ENCODE data around the gene RBBP5.

Gene RBBP5

DNA sequence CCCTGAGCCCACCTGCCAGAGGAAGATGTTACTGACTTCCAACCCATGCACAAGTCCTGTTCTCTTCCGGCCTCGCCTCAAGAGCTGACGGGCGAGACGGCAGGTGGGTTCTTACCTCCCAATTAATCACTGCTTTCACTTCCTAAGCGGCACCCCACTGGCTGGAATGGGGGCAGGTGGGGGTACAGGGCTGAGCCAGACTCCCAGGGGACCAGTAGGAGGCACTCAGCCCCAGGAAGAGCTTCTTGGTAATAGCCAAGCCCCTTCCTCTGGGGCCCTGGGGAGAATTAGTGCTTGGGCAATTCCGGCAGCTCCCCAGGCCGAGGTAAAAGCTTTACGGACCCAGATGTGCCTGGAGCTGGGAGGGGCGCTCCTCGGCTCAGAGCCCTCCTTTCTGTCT is 69.1 kb downstream of the RBBP5 start:
- TF ChIP-seq ZFX (IDR thresholded peaks at IDR 0.05; ENCODE audit: borderline replicate concordance): no peak
- TF ChIP-seq, protein P1, sequence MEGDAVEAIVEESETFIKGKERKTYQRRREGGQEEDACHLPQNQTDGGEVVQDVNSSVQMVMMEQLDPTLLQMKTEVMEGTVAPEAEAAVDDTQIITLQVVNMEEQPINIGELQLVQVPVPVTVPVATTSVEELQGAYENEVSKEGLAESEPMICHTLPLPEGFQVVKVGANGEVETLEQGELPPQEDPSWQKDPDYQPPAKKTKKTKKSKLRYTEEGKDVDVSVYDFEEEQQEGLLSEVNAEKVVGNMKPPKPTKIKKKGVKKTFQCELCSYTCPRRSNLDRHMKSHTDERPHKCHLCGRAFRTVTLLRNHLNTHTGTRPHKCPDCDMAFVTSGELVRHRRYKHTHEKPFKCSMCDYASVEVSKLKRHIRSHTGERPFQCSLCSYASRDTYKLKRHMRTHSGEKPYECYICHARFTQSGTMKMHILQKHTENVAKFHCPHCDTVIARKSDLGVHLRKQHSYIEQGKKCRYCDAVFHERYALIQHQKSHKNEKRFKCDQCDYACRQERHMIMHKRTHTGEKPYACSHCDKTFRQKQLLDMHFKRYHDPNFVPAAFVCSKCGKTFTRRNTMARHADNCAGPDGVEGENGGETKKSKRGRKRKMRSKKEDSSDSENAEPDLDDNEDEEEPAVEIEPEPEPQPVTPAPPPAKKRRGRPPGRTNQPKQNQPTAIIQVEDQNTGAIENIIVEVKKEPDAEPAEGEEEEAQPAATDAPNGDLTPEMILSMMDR (IDR thresholded peaks at IDR 0.05): no peak
- no peak overlapping the region for H3K27ac ChIP-seq

DNA sequence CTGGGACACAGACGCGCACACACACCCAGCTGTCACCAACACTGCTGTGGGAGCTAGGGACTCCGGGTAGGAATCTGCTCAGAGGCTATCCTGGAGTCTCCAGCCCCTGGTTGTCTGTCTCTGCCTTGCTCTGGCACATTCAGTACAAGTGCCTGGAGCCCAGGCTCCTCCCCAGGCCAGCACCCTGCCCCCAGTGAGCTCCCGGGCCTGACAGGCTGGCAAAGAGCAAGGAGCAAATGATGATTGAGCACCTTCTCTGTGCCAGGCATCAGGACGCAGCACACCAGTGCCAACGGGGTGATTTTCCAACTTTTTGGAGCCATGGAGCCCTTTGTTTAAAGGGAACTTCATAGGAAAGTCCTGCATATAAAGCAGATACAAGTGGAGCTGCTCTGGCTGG is 72.3 kb downstream of the RBBP5 start:
- no peak overlapping the region for H3K27ac ChIP-seq
- TF ChIP-seq ZFX (IDR thresholded peaks at IDR 0.05; ENCODE audit: borderline replicate concordance): no peak
- TF ChIP-seq, protein P1 (IDR thresholded peaks at IDR 0.05): no peak

DNA sequence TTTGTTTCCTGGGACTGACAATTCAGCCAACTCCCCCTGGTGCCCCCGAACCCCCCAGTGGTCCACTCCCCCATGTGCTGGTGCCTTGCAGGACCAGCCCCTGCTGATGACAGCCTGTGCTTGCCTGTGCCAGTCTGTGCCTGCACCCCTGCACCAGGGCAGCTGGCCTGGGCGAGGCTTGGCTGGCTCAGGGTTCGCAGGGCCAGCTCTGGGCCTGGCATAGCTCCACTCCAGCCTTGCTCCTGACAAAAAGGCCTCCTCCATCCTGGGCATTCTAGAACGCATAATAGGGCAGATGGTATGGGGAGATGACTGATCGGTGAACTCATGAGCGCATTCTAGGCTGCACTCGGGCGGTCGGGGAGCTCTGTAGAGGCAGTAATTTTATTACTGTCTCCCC is 73.4 kb downstream of the RBBP5 start:
- no peak for TF ChIP-seq ZFX (IDR thresholded peaks at IDR 0.05; ENCODE audit: borderline replicate concordance)
- TF ChIP-seq, protein P1 (IDR thresholded peaks at IDR 0.05): no peak
- H3K27ac ChIP-seq: no peak overlapping the region

DNA sequence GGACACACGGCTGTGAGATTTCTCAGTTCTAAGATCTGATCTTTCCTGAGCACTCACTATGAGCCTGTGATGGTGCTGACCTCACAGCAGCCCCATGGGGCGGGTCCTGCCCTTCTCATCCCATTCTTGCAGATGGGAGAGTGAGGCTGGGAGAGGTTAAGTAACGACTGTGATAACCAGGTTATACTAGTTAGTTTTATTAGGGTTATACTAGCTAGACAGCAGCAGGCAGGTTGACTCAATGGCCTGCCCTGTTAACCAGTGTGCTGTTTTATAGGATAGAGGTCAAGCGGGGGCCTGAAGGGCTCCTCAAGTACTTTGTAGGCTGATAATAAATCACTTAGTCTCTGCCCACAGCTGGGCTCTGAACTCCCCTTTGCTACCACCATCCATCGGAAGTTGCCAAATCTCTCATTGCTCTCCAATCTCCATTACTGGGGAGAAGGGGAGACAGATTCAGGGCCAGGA is 74.0 kb downstream of the RBBP5 start:
- no peak for TF ChIP-seq ZFX (IDR thresholded peaks at IDR 0.05; ENCODE audit: borderline replicate concordance)
- TF ChIP-seq, protein P1 (IDR thresholded peaks at IDR 0.05): no peak

DNA sequence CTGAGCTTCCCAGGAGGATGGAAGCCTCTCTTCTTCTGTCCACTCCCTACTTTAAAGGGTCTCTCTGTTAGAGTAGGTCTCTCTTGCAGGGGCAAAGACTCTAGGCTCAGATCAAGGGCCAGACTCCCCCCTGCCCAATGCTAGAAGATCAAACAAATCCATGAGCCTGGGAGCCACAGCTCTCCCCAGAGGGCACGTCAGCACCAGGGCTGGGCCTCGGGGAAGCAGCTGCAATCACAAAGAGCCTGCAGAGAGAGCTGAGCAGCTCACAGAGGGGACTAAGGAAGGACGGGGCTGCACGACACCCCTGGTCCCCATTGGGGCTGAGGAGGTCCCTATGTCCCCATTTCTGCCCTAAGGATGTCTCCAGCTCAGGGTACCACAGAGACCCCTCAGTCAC is 74.9 kb downstream of the RBBP5 start:
- no peak overlapping the region for H3K27ac ChIP-seq
- TF ChIP-seq, protein P1 (IDR thresholded peaks at IDR 0.05): no peak
- TF ChIP-seq ZFX (IDR thresholded peaks at IDR 0.05; ENCODE audit: borderline replicate concordance): no peak

More for the DNA sequence above, 74.0 kb downstream of the RBBP5 start:
- no peak overlapping the region for H3K27ac ChIP-seq

DNA sequence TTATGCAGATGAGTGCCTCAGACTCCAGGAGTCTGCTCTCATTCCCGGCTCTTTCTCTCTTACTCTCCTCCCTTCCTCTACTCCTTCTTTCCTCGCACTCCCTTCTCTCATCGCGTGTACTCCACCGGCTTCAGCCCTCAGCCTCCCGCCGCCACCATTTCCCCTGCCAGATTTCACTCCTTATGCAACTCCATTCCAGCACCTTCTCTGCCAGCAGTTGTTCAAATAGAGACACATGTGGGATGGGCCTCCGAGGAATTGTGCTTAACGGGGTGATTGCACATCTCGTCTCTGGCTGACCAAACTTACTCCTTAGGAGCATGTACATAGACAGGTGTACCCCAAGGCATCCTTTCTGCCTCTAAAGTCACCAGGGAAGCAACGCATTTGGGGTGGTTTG is 76.6 kb downstream of the RBBP5 start:
- H3K27ac ChIP-seq: no peak overlapping the region
- TF ChIP-seq ZFX (IDR thresholded peaks at IDR 0.05; ENCODE audit: borderline replicate concordance): no peak
- TF ChIP-seq, protein P1 (IDR thresholded peaks at IDR 0.05): no peak

DNA sequence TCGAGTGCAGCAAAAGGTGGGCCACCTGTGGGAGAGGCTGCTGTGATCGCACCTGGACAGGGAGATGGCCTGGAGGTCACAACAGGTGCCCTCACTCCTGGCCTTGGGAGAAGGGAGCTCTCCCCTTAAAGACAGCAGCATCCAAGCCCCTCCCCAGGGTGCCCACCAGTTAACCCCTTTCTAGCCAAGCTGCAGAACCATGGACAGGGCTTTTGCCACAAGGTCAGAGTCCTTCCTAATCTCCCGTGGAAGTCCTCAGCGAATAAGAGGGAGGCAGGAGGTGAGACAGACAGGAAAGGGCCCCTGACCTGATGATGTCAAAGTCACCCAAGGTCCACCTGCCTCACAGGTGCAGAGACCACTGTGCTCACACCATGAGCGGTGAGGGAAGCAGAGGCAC is 77.0 kb downstream of the RBBP5 start:
- no peak for TF ChIP-seq ZFX (IDR thresholded peaks at IDR 0.05; ENCODE audit: borderline replicate concordance)
- TF ChIP-seq, protein P1 (IDR thresholded peaks at IDR 0.05): no peak
- H3K27ac ChIP-seq: no peak overlapping the region

Measured in 22Rv1 (cell line).